CD4-positive, alpha-beta T cell (primary cell): ENCODE results near the gene MRPL44. TPM values are rescaled to one million over a fixed set of nuclear protein-coding genes. Genes with fewer than 3 reads are reported as not detected.

ENCODE experiments used
- ATAC-seq: fragments of 200-7000 bp; cut with Tn5 transposase; one replicate; pipeline ENCODE4 v1.10.0; 2022; ENCODE audit warnings: mild to moderate bottlenecking; ENCODE audit not compliant: poor library complexity
- CTCF ChIA-PET: fragments of 350-600 bp; sonication (Branson Sonifier 250); formaldehyde crosslinking; loops from one replicate; lab custom pipeline; 2021; ENCODE audit warnings: antibody characterized with exemption, inconsistent platforms; lab: Charles Lee
- POLR2A ChIA-PET: fragments of 350-600 bp; sonication (Branson Sonifier 250); formaldehyde crosslinking; loops from one replicate; lab custom pipeline; 2021; ENCODE audit warnings: antibody characterized with exemption, inconsistent platforms; lab: Charles Lee
- DNase-seq, 14 experiments: peaks; one replicate each; pipeline ENCODE4 v3.0.0-alpha.2; 2013 to 2020; ENCODE audit warnings: mixed read lengths in 2 of 14
- H3K27ac ChIP-seq, 2 donors: one replicate each; pipeline versions ENCODE4 v1.5.1 to v1.7.0; 2013; ENCODE audit warnings: low read length in 2 of 2, low read depth in 1 of 2, mild to moderate bottlenecking in 1 of 2
- H3K27me3 ChIP-seq, 2 experiments: 1 replicate in 1 of 2; 2 replicates in 1 of 2; pipeline versions ENCODE4 v1.6.1 to v1.7.0; 2013; ENCODE audit warnings: low read length in 2 of 2, control low read depth in 1 of 2, mild to moderate bottlenecking in 1 of 2, moderate library complexity in 1 of 2; ENCODE audit not compliant: insufficient read depth in 2 of 2, control insufficient read depth in 1 of 2
- H3K36me3 ChIP-seq: one replicate; pipeline ENCODE4 v1.6.1; 2013; ENCODE audit warnings: low read length, control low read depth; ENCODE audit not compliant: insufficient read depth
- H3K4me1 ChIP-seq: one replicate; pipeline ENCODE4 v1.6.1; 2013; ENCODE audit warnings: low read length, control low read depth; ENCODE audit not compliant: insufficient read depth
- H3K4me3 ChIP-seq: one replicate; pipeline ENCODE4 v1.5.1; 2013; ENCODE audit warnings: mild to moderate bottlenecking, low read length, moderate library complexity
- H3K9me3 ChIP-seq, 2 experiments: 1 replicate in 1 of 2; 2 replicates in 1 of 2; pipeline versions ENCODE4 v1.6.1 to v1.7.0; 2013; ENCODE audit warnings: low read length in 2 of 2, mild to moderate bottlenecking in 2 of 2, control low read depth in 1 of 2, moderate library complexity in 1 of 2; ENCODE audit not compliant: control insufficient read depth in 1 of 2, insufficient read depth in 1 of 2
- H3K27ac Mint-ChIP-seq: one replicate; pipeline ENCODE4 v1.8.0; 2020; ENCODE audit warnings: mixed read lengths
- H3K27me3 Mint-ChIP-seq: one replicate; pipeline ENCODE4 v1.8.0; 2021; ENCODE audit warnings: mixed read lengths
- H3K36me3 Mint-ChIP-seq: one replicate; pipeline ENCODE4 v1.8.0; 2021; ENCODE audit warnings: low read depth, mixed read lengths
- H3K4me1 Mint-ChIP-seq: one replicate; pipeline ENCODE4 v1.8.0; 2021; ENCODE audit warnings: low read depth, mixed read lengths
- H3K4me3 Mint-ChIP-seq: one replicate; pipeline ENCODE4 v1.8.0; 2020; ENCODE audit warnings: mild to moderate bottlenecking, mixed read lengths
- H3K9me3 Mint-ChIP-seq: one replicate; pipeline ENCODE4 v1.8.0; 2020; ENCODE audit warnings: mixed read lengths
- intact Hi-C, 2 experiments: fragments of 100-400 bp; cut with DNase I in 1 of 2; cut with micrococcal nuclease in 1 of 2; formaldehyde crosslinking; loops; one replicate each; pipeline versions ENCODE4 v1.15.1 to v1.9.0; 2023 to 2025; cut with DNase I, micrococcal nuclease
- polyA plus RNA-seq, 2 donors: library from polyadenylated mRNA; unstranded; fragments of 120-200 nt; gene quantifications; one replicate each; pipeline ENCODE4 v1.2.1, GENCODE V29; 2013
- total RNA-seq, 174 experiments: library from RNA in 2 of 174; stranded (reverse) in 2 of 174; gene quantifications; one replicate each; pipeline ENCODE4 v1.2.3 and lab custom pipeline; 2021 to 2026
- TF ChIP-seq, protein P1 (sequence below): fragments of 200-600 bp; IDR thresholded peaks from one replicate; pipeline ENCODE4 v1.8.0; 2022; ENCODE audit warnings: antibody characterized with exemption, mild to moderate bottlenecking

Gene MRPL44
- total RNA-seq, result 10 to 100 TPM; 40.0 to 40.1 TPM
- polyA plus RNA-seq (2013, experiment 1 of 2), result 19.5 TPM
- polyA plus RNA-seq (2013, experiment 2 of 2), result 17.9 TPM
- 24.0 to 72.8 (median 40.4) reads per million in 172 experiments for total RNA-seq (lab: John Stamatoyannopoulos, UW)

DNA sequence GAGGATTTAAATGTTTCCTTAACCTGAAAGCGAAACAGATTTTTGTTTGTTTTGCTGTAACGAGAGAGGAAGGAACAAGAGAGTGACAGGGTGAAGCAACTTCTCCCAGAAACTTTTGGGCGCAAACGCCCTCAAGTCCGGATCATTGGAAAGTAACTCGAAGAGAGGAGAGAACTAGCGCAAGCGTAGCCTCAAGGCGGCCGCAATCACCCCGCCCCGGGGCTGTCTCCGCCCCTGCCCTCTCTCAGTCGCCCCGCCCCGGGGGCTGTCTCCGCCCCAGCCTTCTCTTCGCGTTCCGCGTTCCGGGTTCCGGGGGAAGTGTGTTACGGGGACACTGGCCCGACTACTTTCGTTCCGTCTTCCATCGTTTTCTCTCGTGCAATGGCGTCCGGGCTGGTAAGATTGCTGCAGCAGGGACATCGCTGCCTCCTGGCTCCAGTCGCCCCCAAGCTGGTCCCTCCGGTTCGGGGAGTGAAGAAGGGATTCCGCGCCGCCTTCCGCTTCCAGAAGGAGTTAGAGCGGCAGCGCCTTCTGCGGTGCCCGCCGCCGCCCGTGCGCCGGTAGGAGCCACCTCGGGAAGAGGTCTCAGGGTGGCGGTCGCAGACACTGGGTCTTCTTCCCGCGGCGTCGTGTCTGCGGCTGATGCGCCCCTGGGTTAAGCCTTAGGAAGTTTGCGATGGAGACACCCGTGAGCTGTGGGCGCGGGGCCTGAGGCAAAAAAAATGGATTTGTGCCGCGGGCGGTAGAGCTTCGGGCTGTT lies at the start of gene MRPL44:
Gene MRPL44, plus strand, starts transcription at position 372 of the 760 bp plus-strand sequence. Its CDS starts 10 bp downstream, at position 382.
- H3K4me1 ChIP-seq, result peaks cover 31% of the 10 kb centered on the region
- POLR2A ChIA-PET, result interaction anchor here (0.9 to 4.8 kb wide), 7 partner anchors 10 to 629 kb away, joined by 3 to 41 read pairs (median 5); partner anchors contain the start of gene WDFY1
- peak within 1 kb of the TSS; percentile 89 for H3K4me3 ChIP-seq
- ATAC-seq (peak; percentile 100), DNase-seq (peak; percentile 92 to 99 (median 96))
- intact Hi-C loops, result loop anchor here (5.0 to 10.0 kb wide), 6 partner anchors 120 to 1300 kb away; partner anchors contain the start of genes CUL3 (in 2 of the 2), ACSL3 (in 1 of the 2), AP1S3 (in 1 of the 2) and DOCK10 (in 1 of the 2)
- CTCF ChIA-PET, result interaction anchor here (1.0 to 1.5 kb wide), 2 partner anchors 12 to 13 kb away, joined by 5 to 7 read pairs; partner anchors contain the start of gene WDFY1
- peaks cover 27% of the 10 kb centered on the region for H3K36me3 ChIP-seq
- Mint-ChIP-seq H3K27me3 (no peaks in the 10 kb centered on the region), H3K36me3 (peaks cover 48% of the 10 kb centered on the region), H3K9me3 (no peaks in the 10 kb centered on the region), H3K27ac (peak within 1 kb of the TSS; percentile 93), H3K4me3 (peak within 1 kb of the TSS; percentile 94), H3K4me1 (peaks cover 68% of the 10 kb centered on the region)
- H3K27me3 ChIP-seq, result no peaks in the 10 kb centered on the region
- TF ChIP-seq, protein P1, sequence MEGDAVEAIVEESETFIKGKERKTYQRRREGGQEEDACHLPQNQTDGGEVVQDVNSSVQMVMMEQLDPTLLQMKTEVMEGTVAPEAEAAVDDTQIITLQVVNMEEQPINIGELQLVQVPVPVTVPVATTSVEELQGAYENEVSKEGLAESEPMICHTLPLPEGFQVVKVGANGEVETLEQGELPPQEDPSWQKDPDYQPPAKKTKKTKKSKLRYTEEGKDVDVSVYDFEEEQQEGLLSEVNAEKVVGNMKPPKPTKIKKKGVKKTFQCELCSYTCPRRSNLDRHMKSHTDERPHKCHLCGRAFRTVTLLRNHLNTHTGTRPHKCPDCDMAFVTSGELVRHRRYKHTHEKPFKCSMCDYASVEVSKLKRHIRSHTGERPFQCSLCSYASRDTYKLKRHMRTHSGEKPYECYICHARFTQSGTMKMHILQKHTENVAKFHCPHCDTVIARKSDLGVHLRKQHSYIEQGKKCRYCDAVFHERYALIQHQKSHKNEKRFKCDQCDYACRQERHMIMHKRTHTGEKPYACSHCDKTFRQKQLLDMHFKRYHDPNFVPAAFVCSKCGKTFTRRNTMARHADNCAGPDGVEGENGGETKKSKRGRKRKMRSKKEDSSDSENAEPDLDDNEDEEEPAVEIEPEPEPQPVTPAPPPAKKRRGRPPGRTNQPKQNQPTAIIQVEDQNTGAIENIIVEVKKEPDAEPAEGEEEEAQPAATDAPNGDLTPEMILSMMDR, result no peak
- H3K27ac ChIP-seq, result peak within 1 kb of the TSS; percentile 56 to 58
- H3K9me3 ChIP-seq, result no peaks in the 10 kb centered on the region

DNA sequence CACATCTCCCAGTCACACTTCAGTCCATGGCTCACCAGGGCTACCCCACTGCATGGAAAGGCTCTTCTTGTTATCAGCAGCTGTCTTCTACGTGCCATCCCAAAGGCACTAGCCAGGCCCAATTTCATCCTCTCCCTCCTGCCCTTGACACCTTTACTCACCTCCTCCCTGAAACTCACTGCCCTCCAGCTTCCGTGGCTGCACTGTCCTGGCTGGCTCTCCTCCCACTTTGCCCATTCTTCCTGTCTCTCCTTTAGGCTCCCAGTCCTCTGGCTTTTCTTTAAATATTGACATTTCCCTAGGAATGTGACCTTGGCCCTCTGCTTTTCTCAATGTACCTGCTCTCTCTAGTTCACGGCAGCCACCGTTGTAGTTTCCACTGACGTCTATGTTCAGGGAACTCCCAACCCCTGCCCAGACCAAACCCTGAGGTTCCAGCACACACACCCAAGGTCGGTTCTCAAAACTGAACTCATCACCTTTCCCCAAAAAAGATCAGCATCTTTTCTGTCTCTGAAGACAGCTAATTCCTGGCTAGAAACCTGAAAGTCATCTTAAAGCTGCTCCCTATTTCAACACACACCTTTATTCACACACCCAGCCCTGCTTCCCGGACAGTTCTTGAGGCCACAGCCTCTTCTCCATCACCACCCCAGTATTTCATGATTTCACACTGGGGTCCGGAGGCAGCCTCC lies 48.8 kb upstream of the MRPL44 start:
- no peak for DNase-seq
- no peaks in the 10 kb centered on the region for H3K27me3 ChIP-seq
- H3K4me3 Mint-ChIP-seq, result no peak overlapping the region
- peaks cover 3% of the 10 kb centered on the region for H3K4me1 ChIP-seq
- TF ChIP-seq, protein P1, result no peak
- H3K27me3 Mint-ChIP-seq, result no peaks in the 10 kb centered on the region
- H3K9me3 ChIP-seq, result no peaks in the 10 kb centered on the region
- H3K27ac Mint-ChIP-seq, result no peak overlapping the region
- H3K4me3 ChIP-seq, result no peak overlapping the region
- H3K4me1 Mint-ChIP-seq, result peaks cover 11% of the 10 kb centered on the region
- ChIA-PET CTCF (no interaction called here), POLR2A (no interaction called here)
- no peak for ATAC-seq
- no peak overlapping the region for H3K27ac ChIP-seq
- peaks cover 27% of the 10 kb centered on the region for H3K36me3 ChIP-seq
- peaks cover 58% of the 10 kb centered on the region for H3K36me3 Mint-ChIP-seq
- intact Hi-C loops, result no loop called here
- no peaks in the 10 kb centered on the region for H3K9me3 Mint-ChIP-seq

DNA sequence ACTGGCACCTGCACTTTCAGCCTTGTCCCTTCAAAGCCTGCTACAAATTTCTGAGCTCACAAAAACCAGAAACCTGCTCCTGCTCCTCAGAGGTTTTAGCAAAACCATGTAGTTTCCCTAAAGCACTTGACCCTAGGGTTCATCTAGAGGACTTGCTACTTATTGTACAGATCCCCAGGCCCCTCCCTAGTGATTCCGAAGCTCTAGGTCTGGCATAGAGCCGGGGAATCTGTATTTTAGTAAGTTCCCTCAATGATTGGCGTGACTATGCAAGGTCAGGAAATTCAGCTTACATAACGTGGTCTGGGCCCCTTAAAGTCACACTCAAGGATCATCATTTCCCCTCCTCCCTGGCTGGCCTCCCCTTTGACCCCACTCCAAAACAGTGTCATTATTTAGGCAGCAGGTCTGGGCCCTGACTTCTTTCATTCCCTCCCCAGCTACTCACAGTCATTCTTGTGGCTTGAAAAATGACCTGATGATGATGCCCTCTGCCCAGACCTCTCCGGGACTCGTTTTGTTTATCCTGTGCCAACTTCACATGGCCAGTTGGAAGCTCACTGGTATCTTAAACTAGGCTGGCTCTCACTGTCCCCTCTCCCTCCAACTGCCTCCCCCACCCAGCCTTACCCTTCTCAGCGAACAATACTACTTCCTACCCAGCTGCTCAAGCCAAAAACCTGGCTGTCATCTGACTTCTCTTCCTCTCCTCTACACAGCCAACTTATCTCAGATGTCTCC lies 48.1 kb upstream of the MRPL44 start:
- Histone ChIP-seq H3K27me3 (no peaks in the 10 kb centered on the region), H3K9me3 (no peaks in the 10 kb centered on the region), H3K27ac (no peak overlapping the region), H3K4me3 (no peak overlapping the region), H3K4me1 (peaks cover 3% of the 10 kb centered on the region), H3K36me3 (peaks cover 27% of the 10 kb centered on the region)
- CTCF ChIA-PET, result interaction anchor here (0.6 kb wide), 1 partner anchor 119 kb away, joined by 4 read pairs; no protein-coding TSS in a partner anchor
- Mint-ChIP-seq H3K4me1 (peaks cover 12% of the 10 kb centered on the region), H3K27me3 (no peaks in the 10 kb centered on the region), H3K4me3 (no peak overlapping the region), H3K27ac (no peak overlapping the region), H3K9me3 (no peaks in the 10 kb centered on the region), H3K36me3 (peaks cover 55% of the 10 kb centered on the region)
- POLR2A ChIA-PET, result interaction anchor here (1.4 kb wide), 1 partner anchor 11 kb away, joined by 3 read pairs; no protein-coding TSS in a partner anchor
- DNase-seq (peak in 1 of 14 experiments; percentile 26), ATAC-seq (no peak)
- TF ChIP-seq, protein P1, result no peak
- intact Hi-C loops, result no loop called here
